ENCODE measurements around the gene PTPRT. TPM values are rescaled to one million over a fixed set of nuclear protein-coding genes. Genes with fewer than 3 reads are reported as not detected.

PTPRT gene
- total and polyA plus RNA-seq, 2 donors (not counting 1 experiment from before 2014, with no cell fraction given), result not detected

GRCh38 chr20:42401613-42402012 lies 788.1 kb downstream of the PTPRT start:
- no peak for DNase-seq (ENCODE audit: low read depth in 2 of 2)
- Histone ChIP-seq H3K27me3 (ENCODE audit: control insufficient read depth, insufficient read depth, low read length) (no peaks in the 10 kb centered on the region), H3K27ac (ENCODE audit: insufficient read depth, low read length) (no peak overlapping the region), H3K4me1 (ENCODE audit: control insufficient read depth, extremely low read depth, insufficient read depth, low read length) (no peaks in the 10 kb centered on the region), H3K36me3 (ENCODE audit: control insufficient read depth, insufficient read depth, low read length) (no peaks in the 10 kb centered on the region), H3K9me3 (ENCODE audit: control insufficient read depth, insufficient read depth, low read depth, low read length) (no peaks in the 10 kb centered on the region), H3K9ac (ENCODE audit: insufficient read depth, low read length) (no peak overlapping the region), H3K79me2 (ENCODE audit: control insufficient read depth, insufficient read depth, low read length) (no peaks in the 10 kb centered on the region), H3K4me2 (ENCODE audit: extremely low read depth, insufficient read depth, low read length) (no peak overlapping the region), H2AFZ (ENCODE audit: low read length) (no peak overlapping the region), H4K20me1 (ENCODE audit: control insufficient read depth, extremely low read depth, insufficient read depth, low read length) (no peaks in the 10 kb centered on the region), H3K4me3 (replicated peaks in 1 of 4; ENCODE audit: control extremely low read depth in 1 of 4, insufficient read depth in 1 of 4, low read depth in 3 of 4, low read length in 4 of 4) (no peak overlapping the region)
- TF ChIP-seq CTCF (conservative IDR thresholded peaks at IDR 0.05 in 1 of 2, IDR thresholded peaks at IDR 0.05 in 1 of 2; ENCODE audit: low read depth in 1 of 2, low read length in 2 of 2), result no peak

GRCh38 chr20:42399802-42400201 lies 789.9 kb downstream of the PTPRT start:
- H4K20me1 ChIP-seq (ENCODE audit: control insufficient read depth, extremely low read depth, insufficient read depth, low read length), result no peaks in the 10 kb centered on the region
- H3K9me3 ChIP-seq (ENCODE audit: control insufficient read depth, insufficient read depth, low read depth, low read length), result no peaks in the 10 kb centered on the region
- no peaks in the 10 kb centered on the region for H3K4me1 ChIP-seq (ENCODE audit: control insufficient read depth, extremely low read depth, insufficient read depth, low read length)
- H2AFZ ChIP-seq (ENCODE audit: low read length), result no peak overlapping the region
- no peak overlapping the region for H3K27ac ChIP-seq (ENCODE audit: insufficient read depth, low read length)
- H3K79me2 ChIP-seq (ENCODE audit: control insufficient read depth, insufficient read depth, low read length), result no peaks in the 10 kb centered on the region
- H3K9ac ChIP-seq (ENCODE audit: insufficient read depth, low read length), result no peak overlapping the region
- no peaks in the 10 kb centered on the region for H3K27me3 ChIP-seq (ENCODE audit: control insufficient read depth, insufficient read depth, low read length)
- no peak for DNase-seq (ENCODE audit: low read depth in 2 of 2)
- TF ChIP-seq CTCF (conservative IDR thresholded peaks at IDR 0.05 in 1 of 2, IDR thresholded peaks at IDR 0.05 in 1 of 2; ENCODE audit: low read depth in 1 of 2, low read length in 2 of 2) (no peak), EZH2 (IDR thresholded peaks at IDR 0.05; ENCODE audit: low read length, missing control alignments) (no peak)
- no peaks in the 10 kb centered on the region for H3K36me3 ChIP-seq (ENCODE audit: control insufficient read depth, insufficient read depth, low read length)
- H3K4me2 ChIP-seq (ENCODE audit: extremely low read depth, insufficient read depth, low read length), result no peak overlapping the region
- H3K4me3 ChIP-seq (replicated peaks in 1 of 4; ENCODE audit: control extremely low read depth in 1 of 4, insufficient read depth in 1 of 4, low read depth in 3 of 4, low read length in 4 of 4), result no peak overlapping the region

GRCh38 chr20:42392442-42392841 lies 797.3 kb downstream of the PTPRT start:
- H3K36me3 ChIP-seq (ENCODE audit: control insufficient read depth, insufficient read depth, low read length), result no peaks in the 10 kb centered on the region

More at GRCh38 chr20:42392442-42392841, 797.3 kb downstream of the PTPRT start:
- H3K9me3 ChIP-seq (ENCODE audit: control insufficient read depth, insufficient read depth, low read depth, low read length), result no peaks in the 10 kb centered on the region
- no peak for DNase-seq (ENCODE audit: low read depth in 2 of 2)
- H2AFZ ChIP-seq (ENCODE audit: low read length), result no peak overlapping the region
- H3K27me3 ChIP-seq (ENCODE audit: control insufficient read depth, insufficient read depth, low read length), result no peaks in the 10 kb centered on the region
- no peak overlapping the region for H3K4me3 ChIP-seq (replicated peaks in 1 of 4; ENCODE audit: control extremely low read depth in 1 of 4, insufficient read depth in 1 of 4, low read depth in 3 of 4, low read length in 4 of 4)
- no peak overlapping the region for H3K27ac ChIP-seq (ENCODE audit: insufficient read depth, low read length)
- no peak overlapping the region for H3K9ac ChIP-seq (ENCODE audit: insufficient read depth, low read length)
- TF ChIP-seq EZH2 (IDR thresholded peaks at IDR 0.05; ENCODE audit: low read length, missing control alignments), result no peak
- no peak for TF ChIP-seq CTCF (conservative IDR thresholded peaks at IDR 0.05 in 1 of 2, IDR thresholded peaks at IDR 0.05 in 1 of 2; ENCODE audit: low read depth in 1 of 2, low read length in 2 of 2)
- H3K4me1 ChIP-seq (ENCODE audit: control insufficient read depth, extremely low read depth, insufficient read depth, low read length), result no peaks in the 10 kb centered on the region
- H3K4me2 ChIP-seq (ENCODE audit: extremely low read depth, insufficient read depth, low read length), result no peak overlapping the region
- H4K20me1 ChIP-seq (ENCODE audit: control insufficient read depth, extremely low read depth, insufficient read depth, low read length), result no peaks in the 10 kb centered on the region
- H3K79me2 ChIP-seq (ENCODE audit: control insufficient read depth, insufficient read depth, low read length), result no peaks in the 10 kb centered on the region
